Tibial nerve (tissue), 4 donors: Measurements from ENCODE around the gene FAM151B.

Source experiments
- CTCF ChIP-seq, 5 experiments: fragments of 200-600 bp in 3 of 5; fragments of 450-650 bp in 2 of 5; sonication (generic) in 3 of 5; IDR thresholded peaks; one replicate each; pipeline ENCODE4 v1.5.1; 2016 to 2019; ENCODE audit warnings: antibody characterized with exemption in 5 of 5, mild to moderate bottlenecking in 3 of 5, moderate library complexity in 2 of 5
- EP300 ChIP-seq, 2 donors: sonication (generic); formaldehyde crosslinking; IDR thresholded peaks; one replicate each; pipeline ENCODE4 v1.6.1; 2017; ENCODE audit warnings: antibody characterized with exemption in 2 of 2, mild to moderate bottlenecking in 1 of 2

- TF ChIP-seq EP300 (IDR thresholded peaks at IDR 0.05) (no peak), CTCF (IDR thresholded peaks at IDR 0.05) (no peak)
Measured at GRCh38 chr5:80576383-80576782, 88.5 kb downstream of the FAM151B start.
